ENCODE data around the gene CBARP. TPM values are rescaled to one million over a fixed set of nuclear protein-coding genes. Genes with fewer than 3 reads are reported as not detected.

The CBARP gene
- total and polyA plus RNA-seq, 9 of the 15 experiments (the other 6 are each of a cell fraction or from before 2014, with no cell fraction given) = 0.03 to 8.9 (median 1.2) TPM; not detected in 1

GRCh38 chr19:1264801-1265614 lies 27.2 kb upstream of the CBARP start (continued):
- TF ChIP-seq, protein P1, sequence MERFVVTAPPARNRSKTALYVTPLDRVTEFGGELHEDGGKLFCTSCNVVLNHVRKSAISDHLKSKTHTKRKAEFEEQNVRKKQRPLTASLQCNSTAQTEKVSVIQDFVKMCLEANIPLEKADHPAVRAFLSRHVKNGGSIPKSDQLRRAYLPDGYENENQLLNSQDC (CRISPR knock-in tag; IDR thresholded peaks at IDR 0.05) = no peak
- TF ChIP-seq ZC3H4 (CRISPR knock-in tag; IDR thresholded peaks at IDR 0.05; ENCODE audit: borderline replicate concordance) = no peak
- TF ChIP-seq ZNF311 (CRISPR knock-in tag; IDR thresholded peaks at IDR 0.05) = no peak
- no peak for TF ChIP-seq ZNF239 (CRISPR knock-in tag; IDR thresholded peaks at IDR 0.05)
- TF ChIP-seq, protein P2, sequence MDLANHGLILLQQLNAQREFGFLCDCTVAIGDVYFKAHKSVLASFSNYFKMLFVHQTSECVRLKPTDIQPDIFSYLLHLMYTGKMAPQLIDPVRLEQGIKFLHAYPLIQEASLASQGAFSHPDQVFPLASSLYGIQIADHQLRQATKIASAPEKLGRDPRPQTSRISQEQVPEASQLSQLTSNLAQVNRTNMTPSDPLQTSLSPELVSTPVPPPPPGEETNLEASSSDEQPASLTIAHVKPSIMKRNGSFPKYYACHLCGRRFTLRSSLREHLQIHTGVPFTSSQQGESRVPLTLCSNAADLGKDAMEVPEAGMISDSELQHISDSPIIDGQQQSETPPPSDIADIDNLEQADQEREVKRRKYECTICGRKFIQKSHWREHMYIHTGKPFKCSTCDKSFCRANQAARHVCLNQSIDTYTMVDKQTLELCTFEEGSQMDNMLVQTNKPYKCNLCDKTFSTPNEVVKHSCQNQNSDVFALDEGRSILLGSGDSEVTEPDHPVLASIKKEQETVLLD (IDR thresholded peaks at IDR 0.05) = peak; percentile 42; the same call in 1 of the 2 replicates
- TF ChIP-seq ZNF354B (CRISPR knock-in tag; IDR thresholded peaks at IDR 0.05) = no peak
- TF ChIP-seq CTBP1 (IDR thresholded peaks at IDR 0.05; ENCODE audit: borderline replicate concordance) = peak; percentile 82
- TF ChIP-seq FOXK2 (conservative IDR thresholded peaks at IDR 0.05 in 1 of 2, IDR thresholded peaks at IDR 0.05 in 1 of 2; ENCODE audit: low read depth in 2 of 2) = no peak
- TF ChIP-seq ZNF778 (CRISPR knock-in tag; IDR thresholded peaks at IDR 0.05) = no peak
- TF ChIP-seq SETDB1 (IDR thresholded peaks at IDR 0.05; ENCODE audit: low read length) = no peak
- TF ChIP-seq ZNF395 (CRISPR knock-in tag; IDR thresholded peaks at IDR 0.05) = no peak
- TF ChIP-seq, protein P3, sequence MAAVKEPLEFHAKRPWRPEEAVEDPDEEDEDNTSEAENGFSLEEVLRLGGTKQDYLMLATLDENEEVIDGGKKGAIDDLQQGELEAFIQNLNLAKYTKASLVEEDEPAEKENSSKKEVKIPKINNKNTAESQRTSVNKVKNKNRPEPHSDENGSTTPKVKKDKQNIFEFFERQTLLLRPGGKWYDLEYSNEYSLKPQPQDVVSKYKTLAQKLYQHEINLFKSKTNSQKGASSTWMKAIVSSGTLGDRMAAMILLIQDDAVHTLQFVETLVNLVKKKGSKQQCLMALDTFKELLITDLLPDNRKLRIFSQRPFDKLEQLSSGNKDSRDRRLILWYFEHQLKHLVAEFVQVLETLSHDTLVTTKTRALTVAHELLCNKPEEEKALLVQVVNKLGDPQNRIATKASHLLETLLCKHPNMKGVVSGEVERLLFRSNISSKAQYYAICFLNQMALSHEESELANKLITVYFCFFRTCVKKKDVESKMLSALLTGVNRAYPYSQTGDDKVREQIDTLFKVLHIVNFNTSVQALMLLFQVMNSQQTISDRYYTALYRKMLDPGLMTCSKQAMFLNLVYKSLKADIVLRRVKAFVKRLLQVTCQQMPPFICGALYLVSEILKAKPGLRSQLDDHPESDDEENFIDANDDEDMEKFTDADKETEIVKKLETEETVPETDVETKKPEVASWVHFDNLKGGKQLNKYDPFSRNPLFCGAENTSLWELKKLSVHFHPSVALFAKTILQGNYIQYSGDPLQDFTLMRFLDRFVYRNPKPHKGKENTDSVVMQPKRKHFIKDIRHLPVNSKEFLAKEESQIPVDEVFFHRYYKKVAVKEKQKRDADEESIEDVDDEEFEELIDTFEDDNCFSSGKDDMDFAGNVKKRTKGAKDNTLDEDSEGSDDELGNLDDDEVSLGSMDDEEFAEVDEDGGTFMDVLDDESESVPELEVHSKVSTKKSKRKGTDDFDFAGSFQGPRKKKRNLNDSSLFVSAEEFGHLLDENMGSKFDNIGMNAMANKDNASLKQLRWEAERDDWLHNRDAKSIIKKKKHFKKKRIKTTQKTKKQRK (IDR thresholded peaks at IDR 0.05; ENCODE audit: borderline replicate concordance, low read depth, low read length) = no peak
- TF ChIP-seq NCOA6 (IDR thresholded peaks at IDR 0.05) = no peak
- no peak for TF ChIP-seq ZNF134 (CRISPR knock-in tag; conservative IDR thresholded peaks at IDR 0.05)
- TF ChIP-seq, protein P4, sequence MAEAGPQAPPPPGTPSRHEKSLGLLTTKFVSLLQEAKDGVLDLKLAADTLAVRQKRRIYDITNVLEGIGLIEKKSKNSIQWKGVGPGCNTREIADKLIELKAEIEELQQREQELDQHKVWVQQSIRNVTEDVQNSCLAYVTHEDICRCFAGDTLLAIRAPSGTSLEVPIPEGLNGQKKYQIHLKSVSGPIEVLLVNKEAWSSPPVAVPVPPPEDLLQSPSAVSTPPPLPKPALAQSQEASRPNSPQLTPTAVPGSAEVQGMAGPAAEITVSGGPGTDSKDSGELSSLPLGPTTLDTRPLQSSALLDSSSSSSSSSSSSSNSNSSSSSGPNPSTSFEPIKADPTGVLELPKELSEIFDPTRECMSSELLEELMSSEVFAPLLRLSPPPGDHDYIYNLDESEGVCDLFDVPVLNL (CRISPR knock-in tag; IDR thresholded peaks at IDR 0.05; ENCODE audit: low read depth) = peak; percentile 11; the same call in 1 of the 2 replicates
- no peak for TF ChIP-seq TAF7 (tag; IDR thresholded peaks at IDR 0.05)
- no peak for TF ChIP-seq ZSCAN32 (CRISPR knock-in tag; IDR thresholded peaks at IDR 0.05)
- TF ChIP-seq ZC3H8 (IDR thresholded peaks at IDR 0.05) = no peak
- TF ChIP-seq NCOR1 (IDR thresholded peaks at IDR 0.05) = no peak
- TF ChIP-seq CC2D1A (IDR thresholded peaks at IDR 0.05) = no peak
- no peak for TF ChIP-seq ZBTB8A (IDR thresholded peaks at IDR 0.05; ENCODE audit: partially characterized antibody)
- TF ChIP-seq SNRNP70 (optimal IDR thresholded peaks at IDR 0.05; ENCODE audit: low read depth, low read length) = no peak

All from K562 (cell line).